ENCODE measurements around the gene NAPEPLD.
"Not testable (repeated sequence)": the region's sequence is repeated elsewhere in the genome, so short reads cannot be mapped to it uniquely, and the experiment has no call there.

Gene NAPEPLD

DNA sequence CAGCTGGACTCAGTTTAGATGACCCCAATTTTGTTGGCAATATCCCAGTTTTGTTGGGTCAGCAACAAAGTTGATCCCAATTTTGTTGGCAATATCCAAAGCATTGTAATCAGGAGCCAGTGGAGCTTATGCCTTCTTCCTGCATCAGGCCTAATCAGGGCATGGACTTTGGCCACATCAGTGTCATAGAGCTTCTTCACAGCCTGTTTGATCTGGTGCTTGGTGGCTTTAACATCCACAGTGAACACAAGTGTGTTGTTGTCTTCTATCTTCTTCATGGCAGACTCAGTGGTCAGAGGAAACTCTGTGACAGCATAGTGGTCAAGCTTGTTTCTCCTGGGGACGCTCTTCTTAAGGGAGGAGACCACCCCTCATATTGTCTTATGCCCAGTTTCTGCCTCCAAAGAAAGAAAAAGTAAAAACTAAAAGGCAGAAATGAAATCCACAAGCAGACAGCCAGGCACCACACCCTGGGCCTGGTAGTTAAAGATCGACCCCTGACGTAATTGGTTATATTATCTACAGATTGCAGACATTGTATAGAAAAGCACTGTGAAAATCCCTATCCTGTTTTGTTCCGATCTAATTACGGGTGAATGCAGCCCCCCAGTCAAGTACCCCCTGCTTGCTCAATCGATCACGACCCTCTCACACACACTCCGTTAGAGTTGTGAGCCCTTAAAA is 3.2 kb upstream of the NAPEPLD start:
- H3K27ac Mint-ChIP-seq, H3K9me3 Mint-ChIP-seq, H3K36me3 Mint-ChIP-seq, H3K4me3 Mint-ChIP-seq, H3K27me3 Mint-ChIP-seq: not testable (repeated sequence)
- peaks cover 33% of the 10 kb centered on the region for H3K4me1 Mint-ChIP-seq

DNA sequence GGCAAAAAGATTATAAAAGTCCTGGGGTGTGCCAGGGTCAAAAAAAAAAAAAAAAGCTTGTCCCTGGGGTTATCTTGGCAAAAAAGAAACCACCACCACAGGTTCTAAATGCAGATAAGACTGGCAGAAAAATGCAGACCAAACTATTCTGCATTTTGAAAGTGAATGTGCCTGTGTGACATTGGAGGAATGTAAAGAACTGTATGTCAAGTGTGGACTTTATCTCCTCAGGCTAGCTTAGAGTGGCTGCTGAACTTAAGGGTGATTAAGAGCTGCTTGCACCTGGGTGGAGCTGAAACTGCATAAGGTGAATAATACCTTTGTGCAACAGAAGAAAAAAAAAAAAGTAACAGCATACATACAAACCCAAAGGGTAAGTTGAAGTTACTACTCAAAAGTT is 1.3 kb upstream of the NAPEPLD start:
- Mint-ChIP-seq H3K4me1 (peaks cover 38% of the 10 kb centered on the region), H3K9me3 (no peaks in the 10 kb centered on the region), H3K4me3 (peak overlapping the region; percentile 88), H3K27ac (peak overlapping the region; percentile 97), H3K27me3 (no peaks in the 10 kb centered on the region), H3K36me3 (peaks cover 5% of the 10 kb centered on the region)

DNA sequence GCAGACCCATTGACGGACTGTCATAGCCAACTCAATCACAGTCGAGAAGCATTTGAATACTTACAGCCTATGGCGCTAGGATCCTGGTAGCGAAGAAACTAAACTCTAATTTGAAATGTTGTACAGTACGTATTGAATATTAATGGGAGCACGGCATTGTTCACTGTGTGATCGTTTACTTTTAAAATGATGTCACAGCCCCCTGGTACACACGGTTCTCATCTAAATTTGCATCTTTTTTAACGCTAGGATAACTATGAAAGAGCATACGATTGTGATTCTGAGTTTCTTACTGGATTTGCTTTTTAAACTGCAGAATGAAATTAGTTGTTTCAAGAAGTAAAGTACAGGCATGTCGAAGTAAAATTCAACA is 895 bp upstream of the NAPEPLD start:
- H3K27me3 Mint-ChIP-seq, result no peaks in the 10 kb centered on the region
- peaks cover 5% of the 10 kb centered on the region for H3K36me3 Mint-ChIP-seq
- H3K4me1 Mint-ChIP-seq, result peaks cover 39% of the 10 kb centered on the region
- H3K9me3 Mint-ChIP-seq, result no peaks in the 10 kb centered on the region
- H3K4me3 Mint-ChIP-seq, result peak overlapping the region; percentile 88
- peak overlapping the region; percentile 97 for H3K27ac Mint-ChIP-seq

DNA sequence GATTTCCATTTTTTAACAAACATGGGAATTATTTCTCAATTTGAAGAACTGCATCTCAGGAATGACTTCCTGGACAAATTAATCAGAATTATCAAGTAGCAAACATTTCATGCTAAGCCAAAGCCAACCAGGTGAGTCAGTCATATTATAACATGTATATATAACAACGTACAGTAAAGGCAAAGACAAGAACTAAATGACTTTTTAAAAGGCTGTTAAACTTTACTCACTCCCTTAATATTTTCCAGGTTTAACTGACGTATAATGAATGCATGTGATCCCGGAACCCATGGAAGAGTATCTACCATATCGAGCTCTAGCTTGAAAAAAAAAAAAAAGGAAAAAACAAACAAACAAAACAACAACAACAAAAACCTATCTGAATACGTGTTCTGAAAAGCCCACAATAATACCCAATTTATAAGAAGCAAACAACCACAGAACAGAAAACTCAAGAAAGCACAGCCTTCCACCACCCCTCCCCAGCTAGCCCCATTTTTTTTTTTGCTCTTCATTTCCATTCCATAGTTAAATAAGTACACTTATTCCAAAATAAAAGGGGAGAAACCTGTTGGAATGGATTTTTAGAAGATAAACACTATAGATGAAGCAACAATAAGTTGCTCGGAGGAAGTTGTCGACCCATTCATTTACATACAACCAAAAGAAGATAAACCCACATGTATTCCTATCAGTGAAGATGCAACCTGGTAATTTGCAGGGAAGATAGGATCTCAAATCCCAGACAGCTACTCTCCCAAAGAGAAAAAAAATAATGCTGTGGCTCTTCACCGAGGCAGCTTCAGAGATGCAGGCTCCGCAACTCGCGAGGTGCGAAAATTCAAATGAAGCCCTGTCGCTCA is 537 bp downstream of the NAPEPLD start:
- Mint-ChIP-seq H3K4me3 (peak overlapping the region; percentile 95), H3K4me1 (peaks cover 39% of the 10 kb centered on the region), H3K27ac (peak overlapping the region; percentile 99), H3K9me3 (no peaks in the 10 kb centered on the region), H3K36me3 (peaks cover 6% of the 10 kb centered on the region), H3K27me3 (no peaks in the 10 kb centered on the region)

DNA sequence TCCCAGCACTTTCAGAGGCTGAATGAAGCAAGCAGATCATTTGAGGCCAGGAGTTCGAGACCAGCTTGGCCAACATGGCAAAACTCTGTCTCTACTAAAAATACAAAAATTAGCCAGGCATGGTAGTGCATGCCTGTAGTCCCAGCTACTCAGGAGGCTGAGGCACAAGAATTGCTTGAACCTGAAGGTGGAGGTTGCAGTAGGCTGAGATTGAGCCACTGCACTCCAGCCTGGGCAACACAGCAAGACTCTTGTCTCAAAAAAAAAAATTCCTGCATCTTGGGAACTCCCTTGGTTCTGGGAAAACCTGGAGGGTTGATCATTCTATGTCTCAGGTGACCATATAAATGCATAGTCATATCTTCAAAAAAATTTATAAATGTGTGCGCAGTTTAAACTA is 4.1 kb downstream of the NAPEPLD start:
- H3K27me3 Mint-ChIP-seq, H3K9me3 Mint-ChIP-seq, H3K27ac Mint-ChIP-seq, H3K4me3 Mint-ChIP-seq: not testable (repeated sequence)
- Mint-ChIP-seq H3K36me3 (peaks cover 16% of the 10 kb centered on the region), H3K4me1 (peaks cover 36% of the 10 kb centered on the region)

DNA sequence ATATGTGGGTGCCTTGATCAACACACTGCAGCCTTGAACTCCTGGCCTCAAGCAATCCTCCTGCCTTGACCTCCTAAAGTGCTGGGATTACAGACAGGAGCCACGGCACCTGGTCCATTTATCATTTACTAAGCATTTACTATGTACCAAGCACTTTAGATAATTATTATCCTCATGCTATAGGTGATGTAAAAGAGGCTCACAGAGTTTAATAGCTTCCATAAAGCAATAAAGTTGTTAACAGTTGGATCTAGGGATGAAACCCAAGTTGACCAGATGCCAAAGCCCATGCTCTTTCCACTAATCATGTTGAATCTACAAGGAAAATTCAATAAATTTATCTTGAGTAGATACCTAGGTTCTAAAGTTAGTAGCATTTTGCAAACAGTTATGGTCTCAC is 5.0 kb downstream of the NAPEPLD start:
- Mint-ChIP-seq H3K9me3 (no peaks in the 10 kb centered on the region), H3K27me3 (no peaks in the 10 kb centered on the region), H3K36me3 (peaks cover 16% of the 10 kb centered on the region), H3K4me1 (peaks cover 33% of the 10 kb centered on the region), H3K4me3 (no peak overlapping the region), H3K27ac (no peak overlapping the region)

DNA sequence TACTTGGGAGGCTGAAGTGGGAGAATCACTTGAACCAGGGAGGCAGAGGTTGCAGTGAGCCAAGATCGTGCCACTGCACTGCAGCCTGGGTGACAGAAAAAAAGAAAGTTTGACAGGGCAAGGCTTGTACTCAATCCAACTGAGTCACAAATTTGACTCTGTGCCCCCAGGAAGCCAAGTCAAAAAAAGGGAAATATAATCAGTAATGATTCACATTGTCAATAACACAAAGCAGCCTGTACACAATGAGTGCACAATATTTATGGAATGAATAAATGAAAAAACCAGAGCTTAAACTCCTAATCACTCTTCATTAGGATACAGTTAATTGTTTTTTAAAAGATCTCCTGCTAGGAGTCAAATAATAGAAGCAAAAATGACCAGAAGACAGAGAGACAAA is 6.4 kb downstream of the NAPEPLD start:
- peaks cover 16% of the 10 kb centered on the region for H3K36me3 Mint-ChIP-seq
- no peak overlapping the region for H3K27ac Mint-ChIP-seq
- H3K4me3 Mint-ChIP-seq, result no peak overlapping the region
- no peaks in the 10 kb centered on the region for H3K9me3 Mint-ChIP-seq
- H3K27me3 Mint-ChIP-seq, result no peaks in the 10 kb centered on the region
- peaks cover 22% of the 10 kb centered on the region for H3K4me1 Mint-ChIP-seq

DNA sequence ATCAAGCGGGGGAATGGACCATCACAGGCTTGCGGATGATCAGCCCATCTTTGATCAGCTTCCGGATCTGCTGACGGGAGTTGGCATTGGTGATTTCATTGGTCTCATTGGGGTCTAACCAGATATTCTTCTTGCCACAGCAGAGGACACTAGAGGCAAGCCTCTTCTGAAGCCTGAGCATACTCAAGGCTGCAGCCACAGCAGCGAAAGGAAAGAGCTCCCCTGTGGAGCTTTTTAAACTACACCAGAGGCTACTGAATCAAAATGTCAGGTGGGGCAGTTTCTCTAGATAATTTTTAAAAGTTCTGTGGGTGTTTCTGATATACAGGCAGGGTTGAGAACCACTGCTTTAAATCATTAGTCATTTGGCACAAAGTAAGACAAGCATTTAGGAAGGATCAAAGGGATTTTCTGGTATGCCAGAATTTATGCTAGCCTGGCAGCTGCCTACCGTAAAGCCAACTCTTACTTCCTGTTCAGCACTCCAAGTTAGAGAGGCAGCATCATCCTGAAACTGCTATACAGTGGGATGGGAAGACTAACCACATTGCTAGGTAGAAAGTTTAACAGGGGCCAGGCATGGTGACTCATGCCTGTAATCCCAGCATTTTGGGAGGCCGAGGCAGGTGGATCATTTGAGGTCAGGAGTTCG is 7.0 kb downstream of the NAPEPLD start:
- no peak overlapping the region for H3K4me3 Mint-ChIP-seq
- H3K27me3 Mint-ChIP-seq, result no peaks in the 10 kb centered on the region
- no peak overlapping the region for H3K27ac Mint-ChIP-seq
- H3K9me3 Mint-ChIP-seq, result no peaks in the 10 kb centered on the region
- peaks cover 15% of the 10 kb centered on the region for H3K4me1 Mint-ChIP-seq
- H3K36me3 Mint-ChIP-seq, result peaks cover 16% of the 10 kb centered on the region

DNA sequence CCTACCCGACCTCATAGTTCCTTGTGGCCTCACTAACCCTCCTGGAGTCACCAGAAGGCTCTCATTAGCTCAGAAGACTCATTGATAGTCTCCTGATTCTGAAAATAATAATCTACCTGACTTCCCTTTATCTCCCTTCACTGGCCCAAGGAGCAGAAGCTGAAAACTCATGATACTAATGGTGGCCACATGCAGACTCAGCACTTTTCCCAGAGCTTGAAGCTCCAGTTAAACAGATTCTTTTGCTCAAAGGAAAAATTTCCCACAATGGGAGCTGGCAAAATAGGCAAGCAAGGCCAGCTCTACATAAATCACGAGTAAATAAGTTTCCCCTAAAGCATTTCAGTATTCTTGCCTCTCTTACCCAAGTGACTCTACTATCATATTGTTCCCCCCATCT is 8.2 kb downstream of the NAPEPLD start:
- Mint-ChIP-seq H3K4me3 (no peak overlapping the region), H3K4me1 (peaks cover 9% of the 10 kb centered on the region), H3K9me3 (no peaks in the 10 kb centered on the region), H3K36me3 (peaks cover 16% of the 10 kb centered on the region), H3K27me3 (no peaks in the 10 kb centered on the region), H3K27ac (no peak overlapping the region)

DNA sequence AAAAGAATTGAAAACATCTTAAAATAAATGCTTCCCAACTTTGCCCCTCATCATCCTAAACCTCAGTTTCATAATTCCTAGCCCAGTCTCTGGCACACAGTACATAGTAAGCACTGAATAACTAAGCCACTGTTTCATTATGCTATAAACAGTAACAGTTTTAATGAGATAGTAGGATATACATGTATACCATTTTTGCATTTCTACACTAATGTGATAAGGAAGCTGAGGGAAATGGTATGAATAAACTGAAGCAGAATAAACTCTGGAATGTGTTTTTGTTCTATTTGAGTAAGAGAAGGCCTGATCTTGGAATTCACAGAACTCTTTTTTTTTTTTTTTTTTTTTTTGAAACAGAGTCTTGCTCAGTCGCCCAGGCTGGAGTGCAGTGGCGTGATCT is 8.8 kb downstream of the NAPEPLD start:
- Mint-ChIP-seq H3K27ac (no peak overlapping the region), H3K27me3 (no peaks in the 10 kb centered on the region), H3K4me3 (no peak overlapping the region), H3K9me3 (no peaks in the 10 kb centered on the region), H3K4me1 (peaks cover 4% of the 10 kb centered on the region), H3K36me3 (peaks cover 16% of the 10 kb centered on the region)

DNA sequence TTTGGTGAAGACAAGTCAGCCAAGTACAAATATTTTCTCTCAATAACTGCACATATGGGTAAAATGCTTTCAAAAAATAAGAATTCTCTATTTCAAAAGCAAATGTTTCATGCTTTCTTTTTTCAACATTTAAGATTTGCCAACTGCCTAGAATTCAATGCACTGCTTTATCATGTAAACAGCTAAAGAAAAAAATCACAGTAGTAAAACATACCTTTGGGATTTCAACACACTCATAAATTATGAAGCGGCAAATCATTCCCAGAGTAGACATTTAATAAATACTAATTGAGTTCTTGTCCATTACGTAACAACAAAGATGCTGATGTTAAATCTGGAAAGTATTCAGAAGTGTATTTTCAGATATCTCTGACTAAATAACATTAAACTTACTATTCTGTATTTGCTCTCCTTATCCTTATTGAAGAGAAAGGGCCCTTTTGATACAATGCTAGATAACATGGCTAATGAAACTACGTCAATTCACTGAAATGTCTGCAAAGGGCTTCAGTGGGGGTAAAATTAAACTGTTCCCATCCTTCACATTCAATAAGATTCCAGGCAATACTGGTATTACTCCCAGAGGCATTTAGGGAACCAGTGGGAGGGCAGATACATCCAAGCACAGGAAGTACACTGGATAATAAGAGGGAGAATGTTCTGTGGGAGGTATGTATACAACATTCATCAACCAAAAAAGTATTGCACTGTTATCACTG is 13.9 kb downstream of the NAPEPLD start:
- peaks cover 15% of the 10 kb centered on the region for H3K4me1 Mint-ChIP-seq
- no peak overlapping the region for H3K4me3 Mint-ChIP-seq
- H3K27me3 Mint-ChIP-seq, result no peaks in the 10 kb centered on the region
- H3K27ac Mint-ChIP-seq, result no peak overlapping the region
- H3K36me3 Mint-ChIP-seq, result peaks cover 5% of the 10 kb centered on the region
- H3K9me3 Mint-ChIP-seq, result no peaks in the 10 kb centered on the region

DNA sequence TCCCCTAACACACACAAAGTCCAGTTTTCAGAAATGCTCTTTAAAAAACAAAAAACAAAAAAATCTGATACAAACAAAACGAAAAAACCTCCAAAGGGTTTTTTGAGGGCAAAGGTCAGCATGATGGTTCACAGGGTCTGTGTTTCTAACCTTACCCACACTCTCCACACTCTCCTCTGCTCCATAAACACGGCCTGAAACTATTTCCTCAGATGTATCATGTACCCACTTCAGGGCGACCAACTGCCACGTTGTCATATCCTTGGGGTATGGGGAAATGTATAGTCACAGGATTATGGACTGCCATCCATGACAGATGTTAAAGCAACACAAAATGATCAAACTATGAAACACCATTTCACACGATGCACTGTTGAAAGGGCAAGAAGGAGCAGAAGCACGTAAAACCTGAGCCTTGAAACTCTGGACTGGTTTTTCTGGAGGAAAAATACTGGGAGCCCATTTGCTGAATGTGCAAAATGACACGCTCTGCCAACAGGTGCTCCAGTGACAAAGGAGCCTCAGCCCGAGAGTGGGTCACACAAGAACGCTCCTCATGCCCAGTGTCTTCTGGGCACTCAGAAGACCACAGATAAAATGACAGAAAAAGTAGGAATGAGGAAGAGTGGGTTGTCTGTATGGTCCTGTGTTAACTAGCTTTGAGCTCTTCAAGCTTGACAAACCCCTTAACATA is 15.8 kb downstream of the NAPEPLD start:
- Mint-ChIP-seq H3K27me3 (no peaks in the 10 kb centered on the region), H3K4me1 (peaks cover 21% of the 10 kb centered on the region), H3K4me3 (no peak overlapping the region), H3K36me3 (peaks cover 9% of the 10 kb centered on the region), H3K9me3 (no peaks in the 10 kb centered on the region), H3K27ac (no peak overlapping the region)

DNA sequence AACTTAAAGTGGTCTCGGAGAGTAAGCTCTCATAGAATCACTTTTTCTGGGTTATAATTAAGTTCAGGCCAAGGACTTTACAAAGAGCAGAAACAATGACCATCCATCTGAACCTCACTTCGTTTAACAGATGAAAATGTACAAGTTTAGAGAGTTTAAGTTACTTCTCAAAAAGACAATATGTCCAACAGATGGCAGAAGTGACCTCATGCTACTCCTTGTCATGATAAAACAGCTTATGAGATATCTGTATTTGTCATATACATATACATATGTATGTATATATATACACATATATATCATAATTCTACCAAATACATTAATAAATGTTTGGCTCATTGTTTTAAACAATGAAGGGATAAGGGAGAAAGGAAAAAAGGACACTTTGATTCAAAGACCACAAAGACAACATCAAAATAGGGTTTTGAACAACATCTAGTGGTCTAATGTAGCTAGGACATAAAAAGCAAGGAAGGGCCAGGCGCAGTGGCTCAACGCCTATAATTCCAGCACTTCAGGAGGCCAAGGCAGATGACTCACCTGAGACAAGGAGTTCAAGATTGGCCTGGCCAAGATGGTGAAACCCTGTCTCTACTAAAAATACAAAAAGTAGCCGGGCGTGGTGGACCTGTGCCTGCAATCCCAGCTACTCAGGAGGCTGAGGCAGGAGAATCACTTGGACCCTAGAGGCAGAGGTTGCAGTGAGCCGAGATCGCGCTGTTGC is 17.8 kb downstream of the NAPEPLD start:
- H3K36me3 Mint-ChIP-seq, result peaks cover 20% of the 10 kb centered on the region

DNA sequence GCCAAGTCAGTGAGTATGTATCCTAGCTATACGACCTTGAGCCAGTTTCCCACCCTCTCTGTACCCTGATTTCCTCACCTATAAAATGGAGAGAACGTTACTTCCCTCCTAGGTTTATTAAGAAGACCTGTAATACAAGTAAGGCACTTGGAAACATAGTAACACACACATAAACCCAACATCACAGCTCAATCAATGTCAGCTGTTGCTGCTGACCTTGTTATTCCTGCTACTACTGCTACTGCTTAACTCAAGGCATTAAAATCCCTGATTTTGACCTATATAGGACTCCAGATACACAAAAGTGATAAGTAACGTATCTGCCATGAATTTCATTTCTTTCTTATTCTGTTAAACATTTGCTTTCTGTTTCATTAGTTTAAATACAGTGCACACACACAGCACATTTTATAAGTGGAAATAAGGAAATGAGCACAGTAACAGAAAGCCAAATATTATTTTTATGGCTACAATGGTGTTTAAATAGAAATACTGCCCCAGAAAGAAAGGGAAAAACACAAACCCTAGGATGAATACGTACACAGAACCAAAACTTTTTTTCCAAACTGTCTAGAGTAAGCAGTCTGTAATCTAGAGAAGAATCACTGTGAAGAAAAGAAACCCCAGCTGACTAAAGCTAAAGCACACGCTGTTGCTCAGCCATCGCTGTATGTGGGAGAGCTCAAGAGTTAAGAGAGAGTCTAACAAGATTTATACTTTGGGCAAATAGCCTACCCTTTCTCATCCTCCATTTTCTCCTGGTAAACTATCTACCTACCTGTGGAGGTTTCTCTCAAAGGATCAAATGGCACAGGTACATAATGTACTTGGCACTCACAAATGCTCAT is 19.0 kb downstream of the NAPEPLD start:
- no peaks in the 10 kb centered on the region for H3K9me3 Mint-ChIP-seq
- H3K4me3 Mint-ChIP-seq, result no peak overlapping the region
- peaks cover 20% of the 10 kb centered on the region for H3K36me3 Mint-ChIP-seq
- H3K27me3 Mint-ChIP-seq, result no peaks in the 10 kb centered on the region
- H3K4me1 Mint-ChIP-seq, result peaks cover 26% of the 10 kb centered on the region
- H3K27ac Mint-ChIP-seq, result no peak overlapping the region

More for the DNA sequence above, 17.8 kb downstream of the NAPEPLD start:
- no peaks in the 10 kb centered on the region for H3K9me3 Mint-ChIP-seq
- H3K4me1 Mint-ChIP-seq, result peaks cover 26% of the 10 kb centered on the region
- no peak overlapping the region for H3K4me3 Mint-ChIP-seq
- no peaks in the 10 kb centered on the region for H3K27me3 Mint-ChIP-seq
- no peak overlapping the region for H3K27ac Mint-ChIP-seq
